GM21619 (cell line): ENCODE data around the gene PIGS.
"Not testable (repeated sequence)": the region's sequence is repeated elsewhere in the genome, so short reads cannot be mapped to it uniquely, and the experiment has no call there.

Experiments used
- ATAC-seq: cut with Tn5 transposase; IDR thresholded peaks from one replicate; pipeline ENCODE4 v1.9.1; 2021; ENCODE audit not compliant: unreplicated experiment

PIGS gene

DNA sequence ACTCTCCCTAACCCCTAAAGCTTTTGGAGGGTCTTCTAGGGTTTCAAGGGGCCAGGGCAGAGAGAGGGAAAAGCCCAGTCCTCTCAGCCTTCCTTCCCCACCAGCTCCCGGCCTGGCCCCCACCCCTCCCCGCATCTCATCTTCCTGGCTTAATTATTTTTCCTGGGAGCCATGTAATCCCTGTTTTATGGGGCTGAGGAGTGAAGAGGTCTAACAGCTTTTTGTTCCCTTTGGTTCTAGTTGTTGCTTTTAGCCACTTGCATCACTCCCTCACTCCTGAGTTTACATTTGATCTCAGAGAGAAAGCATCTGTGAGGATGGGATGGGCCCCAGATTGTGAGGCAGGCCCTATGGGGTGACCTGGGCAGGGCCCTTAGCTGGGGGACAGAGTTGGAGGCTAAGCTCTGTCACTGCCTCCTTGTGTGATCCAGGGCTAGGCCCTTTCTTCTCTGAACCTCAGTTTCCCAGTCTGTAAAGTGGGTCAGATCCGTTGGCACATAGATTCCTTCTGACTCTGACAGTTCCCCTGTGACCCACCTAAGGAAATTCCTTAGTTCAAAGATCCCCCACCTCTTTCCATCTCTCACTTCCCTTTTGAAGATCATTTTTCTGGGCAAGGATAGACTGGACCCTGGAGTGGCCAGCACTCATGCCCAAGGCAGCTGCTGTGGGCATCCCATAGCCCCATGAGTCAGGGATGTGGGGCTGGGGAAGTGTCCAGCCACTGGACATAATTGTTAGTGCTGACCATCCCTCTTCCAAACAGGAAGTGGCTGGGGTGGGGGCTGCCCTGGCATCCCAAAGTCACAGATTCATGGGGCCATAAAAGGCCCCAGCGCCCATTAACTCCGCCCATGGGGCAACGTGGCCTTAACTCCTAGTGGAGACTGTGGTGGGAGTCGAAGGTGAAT, 39.0 kb downstream of the PIGS start:
- no peak for ATAC-seq

DNA sequence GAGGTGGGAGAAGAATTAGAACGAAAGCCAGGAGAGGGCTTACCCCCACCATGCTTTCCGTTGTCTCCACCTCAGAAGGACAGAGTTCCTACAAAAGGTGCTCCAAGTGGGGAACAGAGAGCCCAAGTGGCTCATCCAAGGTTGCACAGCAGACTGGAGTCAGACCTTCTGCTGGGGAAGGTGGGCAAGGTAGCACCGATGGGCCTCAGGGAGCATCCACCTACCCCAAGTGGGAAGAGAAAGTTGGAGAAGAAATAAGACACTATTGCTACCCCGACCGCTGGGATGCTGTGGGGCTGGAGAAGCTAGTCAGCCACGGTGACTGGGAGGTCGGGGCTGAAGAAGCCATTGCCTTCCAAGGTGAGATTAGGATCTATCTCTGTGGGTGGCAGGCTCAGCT, 40.4 kb downstream of the PIGS start:
- no peak for ATAC-seq

DNA sequence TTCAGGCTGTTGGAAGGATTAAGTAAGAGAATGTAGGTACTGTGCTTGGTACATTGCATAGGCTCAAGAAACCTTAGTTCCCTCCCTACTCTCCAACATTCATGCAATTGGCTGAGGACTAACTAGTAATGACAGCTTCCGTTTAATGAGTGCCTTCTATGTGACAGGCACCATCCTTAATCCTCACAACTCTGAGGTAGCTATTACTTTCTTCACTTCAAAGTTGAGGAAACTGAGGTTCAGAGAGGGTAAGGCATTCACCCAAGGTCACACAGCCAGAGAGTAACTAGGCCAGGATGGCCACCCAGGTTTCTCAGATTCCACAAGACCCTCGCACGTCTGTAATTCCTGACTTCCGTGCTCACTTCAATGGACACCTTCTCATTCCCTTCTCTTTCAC, 41.1 kb downstream of the PIGS start:
- no peak for ATAC-seq

DNA sequence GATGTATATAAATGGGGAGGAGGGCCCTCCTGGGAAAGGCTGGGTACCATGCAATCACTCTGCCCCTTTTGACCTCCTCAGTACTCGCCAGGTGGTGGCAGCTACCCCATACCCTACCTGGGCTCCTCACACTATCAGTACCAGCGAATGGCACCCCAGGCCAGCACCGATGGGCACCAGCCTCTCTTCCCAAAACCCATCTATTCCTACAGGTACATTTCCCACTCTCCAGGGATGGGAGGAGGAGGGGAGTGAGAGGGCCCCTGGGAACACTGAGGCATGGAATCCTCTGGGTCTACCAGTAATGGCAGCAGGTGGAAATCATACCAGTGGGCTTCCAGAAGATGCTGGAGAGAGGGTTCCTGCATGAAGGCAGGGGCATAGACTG, 42.3 kb downstream of the PIGS start:
- ATAC-seq: no peak

DNA sequence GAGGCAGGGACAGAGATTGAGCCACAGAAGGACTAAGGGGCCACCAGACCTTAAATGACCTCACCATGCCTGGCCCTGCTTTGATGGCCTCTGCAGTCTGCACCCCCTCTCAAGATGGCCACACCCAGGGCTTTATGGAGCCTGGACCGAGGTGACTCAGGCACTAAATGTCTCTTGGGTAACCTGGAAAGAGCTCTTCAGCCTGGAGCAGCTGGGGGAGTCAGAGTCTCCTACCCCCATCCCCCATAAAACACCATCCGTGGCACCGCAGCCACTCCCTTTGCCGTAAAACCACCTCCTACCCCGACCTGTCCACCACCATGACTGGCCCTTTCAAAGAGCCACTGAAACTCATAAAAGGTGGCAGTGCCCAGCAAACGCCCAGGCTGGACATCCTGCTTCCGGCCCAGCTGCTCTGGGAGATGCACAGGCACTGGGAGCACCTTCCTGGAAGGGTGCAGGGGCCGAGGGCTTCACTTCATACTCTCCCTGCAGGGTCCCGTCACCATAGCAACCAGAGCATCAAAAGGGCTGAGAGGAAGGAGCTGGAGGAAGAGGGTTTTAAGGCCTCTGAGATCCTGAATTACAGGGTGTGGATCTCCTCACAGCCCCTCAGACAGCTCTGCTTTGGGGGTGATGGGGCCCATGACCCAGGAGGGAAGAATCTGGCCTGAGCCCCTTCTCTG, 42.9 kb downstream of the PIGS start:
- no peak for ATAC-seq

DNA sequence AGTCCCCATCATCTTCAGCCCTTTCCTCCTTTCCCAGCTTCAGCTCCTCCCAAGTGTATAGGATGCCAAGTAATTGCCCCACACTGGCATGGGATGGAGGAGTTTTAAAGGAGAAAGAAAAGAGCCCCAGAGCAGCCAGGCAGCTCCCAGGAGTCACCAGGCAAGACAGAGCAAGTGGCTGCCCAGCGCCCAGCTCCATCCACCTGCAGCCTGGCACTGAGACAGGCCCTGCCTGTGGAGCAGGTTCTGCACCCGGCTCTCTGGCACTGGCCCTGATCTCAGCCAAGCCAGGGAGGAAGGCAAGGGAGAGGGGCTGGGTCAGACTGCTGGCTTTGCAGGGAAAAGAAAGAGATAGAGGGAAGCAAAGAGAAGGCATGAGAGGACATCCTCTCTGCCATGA, 43.5 kb downstream of the PIGS start:
- no peak for ATAC-seq

DNA sequence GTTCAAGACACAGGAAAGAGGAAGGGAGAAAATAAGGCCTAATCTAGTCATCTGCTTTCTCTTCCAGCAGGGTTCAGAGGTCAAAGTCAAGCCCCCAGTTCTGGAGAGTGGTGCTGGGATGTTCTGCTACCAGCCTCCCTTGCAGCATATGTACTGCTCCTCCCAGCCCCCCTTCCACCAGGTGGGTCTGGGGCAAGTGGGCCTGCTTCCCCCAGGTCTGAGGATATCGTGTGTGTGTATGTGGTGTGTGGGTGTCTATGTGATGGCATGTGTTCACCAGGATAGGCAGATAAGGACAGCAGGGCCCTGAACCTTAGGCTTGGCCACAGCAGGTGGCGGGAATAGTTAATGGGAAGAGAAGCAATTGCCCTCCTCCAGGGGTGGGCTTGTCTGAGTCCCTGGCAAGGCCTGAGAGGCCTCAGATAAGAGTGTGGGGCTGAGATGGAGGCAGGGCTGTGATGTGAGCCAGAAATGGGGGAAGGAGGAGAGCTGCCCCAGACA, 44.1 kb downstream of the PIGS start:
- ATAC-seq: no peak

DNA sequence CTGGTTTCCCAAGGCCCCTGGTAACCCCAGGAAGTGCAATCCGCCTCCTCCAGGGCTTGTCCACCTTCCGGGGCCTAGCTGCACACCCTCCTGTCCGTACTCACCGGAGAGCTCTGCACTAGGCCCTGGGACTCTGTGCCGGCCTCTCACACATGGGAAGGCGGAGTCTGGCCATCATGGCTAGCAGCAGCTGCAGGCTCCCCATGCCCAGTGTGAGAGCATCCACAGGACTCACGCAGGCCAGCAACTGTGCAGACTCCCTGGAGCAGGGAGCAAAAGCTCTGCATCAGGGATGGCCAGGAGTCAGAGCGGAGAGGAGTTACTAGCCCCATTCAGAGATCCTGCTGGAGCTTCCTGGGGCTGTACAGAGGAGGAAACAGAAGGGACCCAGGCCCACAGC, 44.9 kb downstream of the PIGS start:
- ATAC-seq: no peak

DNA sequence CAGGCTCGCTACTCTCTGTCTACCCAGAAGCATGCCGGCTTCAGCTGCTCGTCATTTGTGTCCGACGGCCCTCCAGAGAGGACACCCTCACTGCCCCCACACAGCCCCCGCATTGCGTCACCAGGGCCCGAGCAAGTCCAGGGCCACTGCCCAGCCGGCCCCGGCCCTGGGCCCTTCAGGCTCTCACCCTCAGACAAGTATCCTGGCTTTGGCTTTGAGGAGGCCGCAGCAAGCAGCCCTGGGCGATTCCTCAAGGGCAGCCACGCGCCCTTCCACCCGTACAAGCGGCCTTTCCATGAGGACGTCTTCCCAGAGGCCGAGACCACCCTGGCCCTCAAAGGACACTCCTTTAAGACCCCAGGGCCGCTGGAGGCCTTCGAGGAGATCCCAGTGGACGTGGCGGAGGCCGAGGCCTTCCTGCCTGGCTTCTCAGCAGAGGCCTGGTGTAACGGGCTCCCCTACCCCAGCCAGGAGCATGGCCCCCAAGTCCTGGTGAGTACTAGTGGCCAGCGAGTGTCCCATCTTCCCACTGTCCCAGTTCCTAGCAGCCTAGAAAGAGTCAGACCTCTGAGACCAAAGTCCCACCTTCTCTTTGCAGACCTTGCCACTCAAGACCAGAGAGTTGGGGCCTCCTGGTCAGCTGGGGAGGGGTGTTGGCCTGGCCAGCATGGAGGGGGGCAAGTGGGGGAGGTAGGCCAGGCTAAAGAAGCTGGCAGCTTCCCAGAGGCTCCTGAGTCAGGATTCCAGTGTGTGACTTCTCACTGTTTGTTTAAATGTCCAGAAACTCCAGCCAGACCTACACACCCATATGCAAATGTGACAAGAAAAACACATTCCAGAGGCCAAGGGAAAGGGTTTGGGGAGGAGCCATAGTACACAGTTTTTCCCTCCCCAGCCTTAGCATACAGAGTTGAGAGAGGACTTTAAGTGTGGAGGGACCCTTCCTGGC, 46.6 kb downstream of the PIGS start:
- ATAC-seq: no peak

DNA sequence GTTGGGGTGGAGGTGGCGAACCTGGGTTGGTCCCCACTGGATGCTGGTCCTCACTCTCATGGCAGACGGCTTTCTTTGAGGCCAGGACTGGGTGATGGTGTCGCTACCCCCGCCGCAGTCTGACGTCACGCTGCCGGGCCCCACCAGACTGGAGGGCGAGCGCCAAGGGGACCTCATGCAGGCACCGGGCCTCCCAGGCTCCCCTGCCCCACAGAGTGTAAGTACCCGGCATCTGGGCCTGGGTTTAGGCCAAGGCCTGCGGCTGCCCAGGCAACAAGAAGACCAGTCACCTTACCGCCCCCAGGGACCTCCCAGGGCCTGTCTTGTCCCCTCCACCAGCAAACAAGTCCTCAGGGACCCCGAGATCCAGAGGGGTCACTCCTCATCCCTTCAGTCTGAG, 47.4 kb downstream of the PIGS start:
- ATAC-seq: no peak

DNA sequence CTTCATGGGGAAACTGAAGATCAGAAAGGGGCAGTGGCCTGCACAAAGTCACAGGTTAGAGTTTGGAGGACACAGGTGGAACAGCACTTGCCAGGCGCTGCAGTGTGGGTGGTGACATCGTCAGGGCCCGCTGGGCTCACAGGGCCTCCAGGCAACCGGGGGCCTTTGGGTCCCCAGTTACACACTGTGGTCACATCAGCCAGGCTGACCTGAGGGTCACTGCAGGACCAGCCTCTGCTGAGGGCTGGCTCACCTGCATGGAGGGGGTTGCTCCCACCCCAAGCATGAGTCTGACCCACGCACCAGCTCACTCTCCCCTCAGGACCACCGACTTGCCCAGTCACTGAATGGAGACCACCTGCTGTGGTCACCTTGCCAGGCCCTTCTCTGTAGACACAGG, 48.1 kb downstream of the PIGS start:
- no peak for ATAC-seq

DNA sequence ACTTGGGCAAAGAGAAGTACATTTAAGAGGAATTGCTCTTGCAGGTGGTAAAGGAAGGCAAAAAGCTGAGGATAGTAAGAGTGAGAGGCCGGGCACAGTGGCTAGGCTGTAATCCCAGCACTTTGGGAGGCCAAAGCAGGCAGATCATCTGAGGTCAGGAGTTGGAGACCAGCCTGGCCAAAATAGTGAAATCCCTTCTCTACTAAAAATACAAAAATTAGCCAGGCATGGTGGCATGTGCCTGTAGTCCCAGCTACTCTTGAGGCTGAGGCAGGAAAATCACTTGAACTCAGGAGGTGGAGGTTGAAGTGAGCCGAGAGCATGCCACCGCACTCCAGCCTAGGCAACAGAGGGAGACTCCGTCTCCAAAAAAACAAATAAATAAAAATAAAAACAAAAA, 49.0 kb downstream of the PIGS start:
- not testable (repeated sequence) for ATAC-seq

DNA sequence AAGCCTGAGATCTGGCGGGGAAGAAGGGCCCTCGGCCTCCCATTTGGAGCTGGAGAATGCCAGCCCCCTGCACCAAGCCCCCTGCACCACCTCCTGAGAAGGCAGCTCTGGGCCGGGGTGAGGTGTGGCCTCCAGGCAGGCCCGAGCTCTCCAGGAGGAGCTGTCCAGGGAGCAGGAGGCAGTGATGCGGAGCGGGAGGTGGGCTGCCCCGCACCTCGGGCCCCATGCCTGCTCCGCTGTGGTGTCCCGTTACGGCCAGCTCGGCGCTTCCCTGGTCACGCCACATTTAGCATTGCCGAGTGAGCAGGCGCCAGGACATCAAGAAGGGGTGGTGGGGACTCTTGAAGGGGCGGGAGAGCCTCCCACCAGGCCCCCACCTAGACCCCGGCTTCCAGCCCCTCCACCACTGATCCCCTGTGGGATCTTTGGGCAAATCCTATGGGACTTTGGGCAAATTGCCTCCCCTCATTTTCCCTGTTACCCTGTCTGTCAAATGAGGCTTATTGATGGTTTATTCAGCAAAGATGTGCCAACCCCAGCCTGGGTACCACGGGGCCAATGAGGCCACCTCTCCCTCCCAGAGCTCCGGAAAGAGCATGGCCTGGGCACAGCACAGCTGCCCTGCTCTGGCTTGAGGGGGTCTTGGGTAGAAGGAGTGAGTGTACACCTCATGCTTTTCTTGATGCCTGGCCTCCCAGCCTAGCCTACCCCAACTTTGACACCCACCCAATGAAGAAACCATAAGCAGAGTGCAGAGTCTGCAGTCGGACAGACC, 49.8 kb downstream of the PIGS start:
- no peak for ATAC-seq

DNA sequence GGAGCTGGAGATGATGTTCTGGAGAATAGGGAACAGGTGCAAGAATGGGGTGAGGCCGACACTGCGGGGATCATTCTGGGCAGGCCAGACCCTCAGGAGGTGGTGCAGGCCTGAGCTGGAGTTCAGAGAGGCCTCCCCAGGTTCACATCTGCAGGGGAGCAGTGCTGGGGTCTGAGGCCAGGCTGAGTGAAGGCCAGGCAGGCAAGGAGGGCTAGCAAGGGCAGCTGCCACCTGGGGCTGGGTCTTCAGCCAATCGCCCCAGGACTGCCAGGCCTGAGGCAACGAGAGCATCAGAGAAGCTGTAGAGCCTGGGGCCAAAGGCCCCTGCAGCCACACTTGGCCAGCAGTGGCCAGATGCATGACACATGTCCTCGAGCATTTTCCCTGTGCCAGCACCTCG, 50.6 kb downstream of the PIGS start:
- no peak for ATAC-seq

DNA sequence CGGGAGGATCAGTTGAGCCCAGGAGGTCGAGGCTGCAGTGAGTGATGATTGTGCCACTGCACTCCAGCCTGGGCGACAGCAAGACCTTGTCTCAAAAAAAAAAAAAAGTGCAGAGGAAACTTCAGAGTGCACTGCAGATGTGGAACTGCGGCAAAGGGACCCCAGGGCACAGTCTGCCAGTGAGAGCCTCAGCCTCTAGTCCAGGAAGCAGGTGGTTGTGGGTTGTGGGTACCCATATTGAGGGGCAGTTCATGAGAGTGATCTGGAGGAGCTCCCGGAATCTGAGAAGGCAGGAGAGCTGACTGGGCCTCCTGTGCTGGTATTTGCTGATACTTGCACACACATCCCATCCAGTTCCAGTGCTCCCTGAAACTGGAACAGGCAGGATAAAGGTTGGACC, 52.1 kb downstream of the PIGS start:
- ATAC-seq: no peak

DNA sequence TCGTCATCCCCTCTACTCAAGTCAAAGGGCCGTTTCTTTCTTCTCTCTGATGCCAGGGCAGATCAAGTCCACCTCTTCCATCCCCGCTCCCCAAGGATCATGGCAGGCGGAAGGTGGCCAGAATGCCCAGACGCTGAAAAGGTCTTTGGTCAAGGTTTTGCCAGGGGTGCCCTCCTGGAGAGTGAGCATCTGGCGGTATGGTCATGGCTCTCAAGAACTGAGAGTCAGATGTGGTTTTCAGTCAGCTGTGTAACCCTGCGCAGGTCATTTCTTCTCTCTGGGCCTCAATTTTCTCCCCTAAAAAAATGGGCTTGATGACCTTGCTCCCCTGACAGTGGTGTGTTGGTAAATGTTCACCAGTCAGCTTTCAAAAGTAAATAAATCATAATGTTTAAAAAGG, 52.7 kb downstream of the PIGS start:
- ATAC-seq: no peak

DNA sequence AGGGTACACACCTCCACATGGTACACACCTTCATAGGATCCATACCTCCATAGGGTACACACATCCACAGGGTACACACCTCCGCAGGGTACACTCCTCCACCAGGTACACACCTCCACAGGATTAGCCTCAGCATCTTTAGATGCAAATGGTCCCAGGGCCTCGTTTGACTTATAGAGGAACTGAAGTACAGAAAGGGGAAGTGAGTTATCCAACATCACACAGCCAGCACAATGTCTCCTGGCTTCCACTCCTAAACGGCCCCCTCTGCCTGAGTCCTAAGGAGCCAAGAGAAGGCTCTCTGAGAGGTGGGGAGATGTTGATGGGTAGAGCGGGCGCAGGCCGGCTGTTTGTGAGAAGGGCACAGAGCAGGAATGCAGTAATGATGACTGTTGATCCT, 53.2 kb downstream of the PIGS start:
- no peak for ATAC-seq

DNA sequence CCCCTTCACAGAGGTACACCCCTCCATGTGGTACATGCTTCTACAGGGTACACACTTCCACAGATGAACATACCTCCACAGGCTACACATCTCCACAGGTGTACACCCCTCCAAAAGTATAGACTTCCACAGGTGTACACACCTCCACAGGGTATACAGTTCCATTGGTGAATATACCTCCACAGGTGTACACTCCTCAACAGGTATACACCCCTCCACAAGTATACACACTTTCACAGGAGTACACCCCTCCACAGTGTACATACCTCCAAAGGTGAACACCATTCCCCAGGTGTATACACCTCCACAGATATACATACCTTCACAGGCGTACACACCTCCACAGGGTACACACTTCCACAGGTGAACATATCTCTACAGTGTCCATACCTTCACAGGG, 55.8 kb downstream of the PIGS start:
- ATAC-seq: no peak

DNA sequence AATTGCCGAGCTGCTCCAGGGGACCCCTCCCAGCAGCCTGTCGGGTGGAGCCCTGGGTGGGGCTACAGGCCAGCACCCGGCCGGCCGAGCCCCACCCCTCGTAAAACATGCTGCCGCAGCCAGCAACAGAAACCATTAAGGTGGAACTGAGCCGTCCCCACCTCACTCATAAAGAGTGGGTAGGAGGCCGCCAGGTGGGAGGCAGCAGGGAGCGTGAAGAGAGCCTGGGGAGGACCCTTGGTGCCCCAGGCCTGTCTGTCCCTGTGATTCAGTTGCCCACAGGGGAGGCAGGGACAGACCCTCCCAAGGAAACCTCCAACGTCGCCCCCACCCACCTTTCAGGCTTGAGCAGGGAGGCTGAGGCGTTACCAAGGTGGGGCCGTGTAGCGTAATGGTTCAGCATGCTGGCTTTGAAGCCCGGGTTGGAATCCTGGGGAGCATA, 56.7 kb downstream of the PIGS start:
- no peak for ATAC-seq

DNA sequence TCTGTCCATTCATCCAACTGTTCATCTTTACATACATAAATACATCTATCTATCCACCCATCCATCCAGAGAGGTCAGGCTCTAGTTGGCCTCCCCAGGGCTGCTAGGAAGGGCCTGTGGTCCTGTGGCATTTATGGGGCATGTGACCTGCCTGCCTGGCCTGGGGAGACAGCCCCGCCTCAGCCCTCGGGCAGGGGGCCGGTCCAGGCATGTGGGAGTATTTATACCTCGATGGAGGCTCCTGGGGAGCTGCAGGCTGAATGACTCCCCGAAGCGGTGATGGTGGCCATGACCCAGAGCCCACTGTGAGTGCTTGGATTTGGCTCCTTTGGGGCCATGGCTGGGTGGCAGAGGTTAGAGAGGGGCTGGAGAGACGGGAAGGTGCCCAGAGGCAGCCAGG, 57.8 kb downstream of the PIGS start:
- ATAC-seq: no peak
